GM19455 (cell line): ENCODE measurements around the gene PDPN.

ENCODE experiments used
- ATAC-seq: cut with Tn5 transposase; IDR thresholded peaks from one replicate; pipeline ENCODE4 v1.9.1; 2021; ENCODE audit not compliant: unreplicated experiment

Gene PDPN

GRCh38 chr1:13616234-13616633, 32.6 kb downstream of the PDPN start:
- ATAC-seq = no peak

- ATAC-seq = no peak
Measured at GRCh38 chr1:13617108-13617507, 33.5 kb downstream of the PDPN start.

- no peak for ATAC-seq
Measured at GRCh38 chr1:13617773-13618172, 34.1 kb downstream of the PDPN start.

GRCh38 chr1:13618483-13618882, 34.9 kb downstream of the PDPN start:
- ATAC-seq = no peak

- ATAC-seq = no peak
Measured at GRCh38 chr1:13619909-13620308, 36.3 kb downstream of the PDPN start.

- ATAC-seq = no peak
Measured at GRCh38 chr1:13620825-13621224, 37.2 kb downstream of the PDPN start.

- ATAC-seq = no peak
Measured at GRCh38 chr1:13622446-13622845, 38.8 kb downstream of the PDPN start.

GRCh38 chr1:13623021-13623637, 39.5 kb downstream of the PDPN start:
- ATAC-seq = no peak

- no peak for ATAC-seq
Measured at GRCh38 chr1:13624526-13624925, 40.9 kb downstream of the PDPN start.

- ATAC-seq = no peak
Measured at GRCh38 chr1:13627127-13627526, 43.5 kb downstream of the PDPN start.

GRCh38 chr1:13628218-13628617, 44.6 kb downstream of the PDPN start:
- no peak for ATAC-seq

- ATAC-seq = no peak
Measured at GRCh38 chr1:13628711-13629110, 45.1 kb downstream of the PDPN start.

- ATAC-seq = no peak
Measured at GRCh38 chr1:13642306-13643004, 58.8 kb downstream of the PDPN start.

- ATAC-seq = no peak
Measured at GRCh38 chr1:13643017-13643416, 59.4 kb downstream of the PDPN start.

- ATAC-seq = no peak
Measured at GRCh38 chr1:13646521-13646920, 62.9 kb downstream of the PDPN start.

- no peak for ATAC-seq
Measured at GRCh38 chr1:13651279-13651678, 67.6 kb downstream of the PDPN start.

- ATAC-seq = no peak
Measured at GRCh38 chr1:13652238-13652637, 68.6 kb downstream of the PDPN start.

GRCh38 chr1:13661539-13661938, 77.9 kb downstream of the PDPN start:
- no peak for ATAC-seq

- no peak for ATAC-seq
Measured at GRCh38 chr1:13662493-13662892, 78.9 kb downstream of the PDPN start.

GRCh38 chr1:13663969-13664368, 80.3 kb downstream of the PDPN start:
- ATAC-seq = no peak

- ATAC-seq = no peak
Measured at GRCh38 chr1:13664451-13664850, 80.8 kb downstream of the PDPN start.

- ATAC-seq = no peak
Measured at GRCh38 chr1:13666317-13666716, 82.7 kb downstream of the PDPN start.
